ENCODE data around the gene ZNF22.

The ZNF22 gene

GRCh38 chr10:44978213-44978569 is 22.5 kb upstream of the ZNF22 start:
- no peak for DNase-seq

- DNase-seq: no peak
Observed at GRCh38 chr10:44978570-44979280, 22.0 kb upstream of the ZNF22 start, which contains the start of gene DEPP1. DEPP1 (minus strand) TSS chr10:44978809; CDS start chr10:44978030, 779 bp downstream.

- DNase-seq: no peak
Observed at GRCh38 chr10:44979281-44980191, 21.2 kb upstream of the ZNF22 start.

- DNase-seq: no peak
Observed at GRCh38 chr10:44980309-44981171, 20.2 kb upstream of the ZNF22 start.

GRCh38 chr10:44981172-44982113 is 19.3 kb upstream of the ZNF22 start:
- DNase-seq: no peak

- DNase-seq: no peak
Observed at GRCh38 chr10:44982114-44982460, 18.6 kb upstream of the ZNF22 start.

- no peak for DNase-seq
Observed at GRCh38 chr10:44982496-44982895, 18.2 kb upstream of the ZNF22 start.

- DNase-seq: no peak
Observed at GRCh38 chr10:44983066-44983894, 17.4 kb upstream of the ZNF22 start.

- no peak for DNase-seq
Observed at GRCh38 chr10:44983895-44984278, 16.8 kb upstream of the ZNF22 start.

GRCh38 chr10:44984671-44985101 is 16.0 kb upstream of the ZNF22 start:
- DNase-seq: no peak

- no peak for DNase-seq
Observed at GRCh38 chr10:44985175-44985681, 15.5 kb upstream of the ZNF22 start.

- no peak for DNase-seq
Observed at GRCh38 chr10:44986179-44986578, 14.5 kb upstream of the ZNF22 start.

GRCh38 chr10:44986670-44987069 is 14.1 kb upstream of the ZNF22 start:
- DNase-seq: no peak

GRCh38 chr10:44988957-44989585 is 11.7 kb upstream of the ZNF22 start:
- DNase-seq: no peak

- no peak for DNase-seq
Observed at GRCh38 chr10:44989597-44990301, 11.0 kb upstream of the ZNF22 start.

- no peak for DNase-seq
Observed at GRCh38 chr10:44990302-44990655, 10.4 kb upstream of the ZNF22 start.

- no peak for DNase-seq
Observed at GRCh38 chr10:44990965-44991364, 9.8 kb upstream of the ZNF22 start.

GRCh38 chr10:44991571-44991970 is 9.2 kb upstream of the ZNF22 start:
- DNase-seq: no peak

- no peak for DNase-seq
Observed at GRCh38 chr10:44992070-44992731, 8.5 kb upstream of the ZNF22 start.

Measured in activated naive CD4-positive, alpha-beta T cell treated with Interleukin-2 at 50 U/mL for 16 hours (primary cell).